Ishikawa (cell line): ENCODE measurements around the gene DMAC2.

ENCODE experiments used
- TEAD4 ChIP-seq: IDR thresholded peaks from 2 replicates; pipeline ENCODE4 v1.6.1; 2012
- YY1 ChIP-seq: IDR thresholded peaks from 2 replicates; pipeline ENCODE4 v1.6.1; 2012; ENCODE audit warnings: low read depth

- TF ChIP-seq YY1: no peak
- no peak for TF ChIP-seq TEAD4
Observed at GRCh38 chr19:41405776-41406175, 33.9 kb downstream of the DMAC2 start.
